GM23338 (cell line): ENCODE results near the gene PLBD1. TPM values are rescaled to one million over a fixed set of nuclear protein-coding genes. Genes with fewer than 3 reads are reported as not detected.

Experiments
- ATAC-seq: fragments of 200-7000 bp; cut with Tn5 transposase; 3 replicates; pipeline ENCODE4 v1.9.1; 2020
- DNase-seq: peaks from one replicate; pipeline ENCODE4 v3.0.0-alpha.2; 2015; ENCODE audit warnings: low spot score
- H2AFZ ChIP-seq: fragments of 200-600 bp; sonication (generic); 2 replicates; pipeline ENCODE4 v1.8.0; 2016; ENCODE audit warnings: antibody characterized with exemption, mild to moderate bottlenecking, moderate library complexity
- H3F3A ChIP-seq: fragments of 200-600 bp; sonication (generic); replicated peaks from 2 replicates; pipeline ENCODE4 v1.8.0; 2017; ENCODE audit warnings: antibody characterized with exemption, mixed run types, low read depth
- H3K27ac ChIP-seq: fragments of 200-600 bp; sonication (generic); 2 replicates; pipeline ENCODE4 v1.6.1; 2016; ENCODE audit warnings: low read depth
- H3K27me3 ChIP-seq: fragments of 200-600 bp; sonication (generic); 2 replicates; pipeline ENCODE4 v1.8.0; 2016; ENCODE audit warnings: mild to moderate bottlenecking, mixed run types, moderate library complexity; ENCODE audit not compliant: insufficient read depth
- H3K36me3 ChIP-seq: fragments of 200-600 bp; sonication (generic); 2 replicates; pipeline ENCODE4 v1.8.0; 2016; ENCODE audit warnings: mild to moderate bottlenecking; ENCODE audit not compliant: insufficient read depth
- H3K4me1 ChIP-seq: fragments of 200-600 bp; sonication (generic); 2 replicates; pipeline ENCODE4 v1.8.0; 2016; ENCODE audit warnings: mild to moderate bottlenecking, moderate library complexity; ENCODE audit not compliant: insufficient read depth
- H3K4me2 ChIP-seq: fragments of 200-600 bp; sonication (generic); 2 replicates; pipeline ENCODE4 v1.7.1; 2017; ENCODE audit warnings: mixed run types
- H3K4me3 ChIP-seq: fragments of 200-600 bp; sonication (generic); 2 replicates; pipeline ENCODE4 v1.6.1; 2016; ENCODE audit warnings: mixed run types
- H3K79me2 ChIP-seq: fragments of 200-600 bp; sonication (generic); replicated peaks from 2 replicates; pipeline ENCODE4 v1.8.0; 2017; ENCODE audit warnings: mild to moderate bottlenecking; ENCODE audit not compliant: insufficient read depth
- H3K9me2 ChIP-seq: fragments of 200-600 bp; sonication (generic); 2 replicates; pipeline ENCODE4 v1.8.0; 2017; ENCODE audit not compliant: insufficient read depth
- H4K20me1 ChIP-seq: fragments of 200-600 bp; sonication (generic); replicated peaks from 2 replicates; pipeline ENCODE4 v1.8.0; 2017; ENCODE audit warnings: mild to moderate bottlenecking; ENCODE audit not compliant: insufficient read depth
- H3K27ac Mint-ChIP-seq: 2 replicates; pipeline ENCODE4 v1.8.0; 2020; ENCODE audit warnings: inconsistent platforms, mild to moderate bottlenecking, moderate library complexity, mixed read lengths
- H3K27me3 Mint-ChIP-seq: 3 replicates; pipeline ENCODE4 v1.8.0; 2022; ENCODE audit warnings: low read depth, mild to moderate bottlenecking, moderate library complexity, mixed read lengths, inconsistent platforms; ENCODE audit not compliant: insufficient read depth, poor library complexity
- H3K36me3 Mint-ChIP-seq: 3 replicates; pipeline ENCODE4 v1.8.0; 2021; ENCODE audit warnings: low read depth, mild to moderate bottlenecking, inconsistent platforms, moderate library complexity, mixed read lengths
- H3K4me1 Mint-ChIP-seq: 3 replicates; pipeline ENCODE4 v1.8.0; 2020; ENCODE audit warnings: mild to moderate bottlenecking, inconsistent platforms, mixed read lengths
- H3K4me3 Mint-ChIP-seq: 3 replicates; pipeline ENCODE4 v1.8.0; 2021; ENCODE audit warnings: moderate library complexity, mild to moderate bottlenecking, inconsistent platforms, mixed read lengths
- H3K9me3 Mint-ChIP-seq: 3 replicates; pipeline ENCODE4 v1.8.0; 2020; ENCODE audit warnings: moderate library complexity, mild to moderate bottlenecking, inconsistent platforms, mixed read lengths
- CREB1 ChIP-seq: fragments of 250-450 bp; sonication (Bioruptor Pico); IDR thresholded peaks from 2 replicates; pipeline ENCODE4 v1.5.0; 2020; ENCODE audit warnings: low read depth, mild to moderate bottlenecking, moderate library complexity
- CTCF ChIP-seq, 2 experiments: fragments of 200-600 bp in 1 of 2; sonication (generic) in 1 of 2; conservative IDR thresholded peaks; 2 replicates each; pipeline versions ENCODE4 v1.5.1 to v1.6.1; 2016 to 2017; ENCODE audit warnings: antibody characterized with exemption in 2 of 2, low read depth in 2 of 2, mild to moderate bottlenecking in 2 of 2, moderate library complexity in 1 of 2
- EZH2 ChIP-seq: fragments of 200-600 bp; sonication (generic); IDR thresholded peaks from one replicate; pipeline ENCODE4 v1.8.0; 2017; ENCODE audit warnings: antibody characterized with exemption, mild to moderate bottlenecking, low read depth; ENCODE audit not compliant: unreplicated experiment
- EZH2phosphoT487 ChIP-seq: fragments of 200-600 bp; sonication (generic); IDR thresholded peaks from one replicate; pipeline ENCODE4 v1.8.1; 2018; ENCODE audit warnings: antibody characterized with exemption; ENCODE audit not compliant: unreplicated experiment
- ZNF462 ChIP-seq: fragments of 250-450 bp; sonication (Bioruptor Pico); IDR thresholded peaks from 2 replicates; pipeline ENCODE4 v1.5.0; 2020; ENCODE audit warnings: mild to moderate bottlenecking, moderate library complexity
- polyA plus RNA-seq: library from polyadenylated mRNA; unstranded; fragments of >200 nt; fragmentation: Nextera tagmentation; extraction: Ambion mirVana; gene quantifications from 2 replicates; pipeline ENCODE4 v1.2.1, GENCODE V29; 2016
- total RNA-seq: library from RNA; depleted of rRNA; stranded (reverse); fragments of >200 nt; shearing (Covaris generic); gene quantifications from 2 replicates; pipeline ENCODE4 v1.2.3, GENCODE V29; 2014

Gene PLBD1
- total and polyA plus RNA-seq, 2 experiments from 2014 or later: 10.2 to 16.3 TPM

- no peaks in the 10 kb centered on the region for H3K36me3 Mint-ChIP-seq
- 0 out of 2 replicates have a peak overlapping the region, but pooled peaks have one; percentile 44 for H3K27ac Mint-ChIP-seq
- DNase-seq (peak; percentile 94), ATAC-seq (peak; percentile 76)
- H3K9me3 Mint-ChIP-seq: no peaks in the 10 kb centered on the region
- H3K4me1 Mint-ChIP-seq: peaks cover 11% of the 10 kb centered on the region
- Histone ChIP-seq H2AFZ (no peak overlapping the region), H3K27ac (no peak overlapping the region), H3K4me3 (no peak overlapping the region), H3K27me3 (no peaks in the 10 kb centered on the region), H3K79me2 (no peaks in the 10 kb centered on the region), H3K4me2 (peak overlapping the region; percentile 47), H3K9me2 (no peaks in the 10 kb centered on the region), H3K4me1 (no peaks in the 10 kb centered on the region), H3F3A (no peaks in the 10 kb centered on the region), H3K36me3 (no peaks in the 10 kb centered on the region), H4K20me1 (no peaks in the 10 kb centered on the region)
- TF ChIP-seq CREB1 (CRISPR knock-in tag): no peak
- peak; percentile 59 for TF ChIP-seq CTCF (conservative IDR thresholded peaks at IDR 0.05; ENCODE audit: low read depth in 2 of 2)
- H3K27me3 Mint-ChIP-seq: no peaks in the 10 kb centered on the region
- H3K4me3 Mint-ChIP-seq: no peak overlapping the region
These were observed 53.4 kb downstream of the PLBD1 start for GRCh38 chr12:14514154-14514842.

GRCh38 chr12:14510574-14510973, 57.1 kb downstream of the PLBD1 start:
- no peaks in the 10 kb centered on the region for H3F3A ChIP-seq
- Mint-ChIP-seq H3K36me3 (no peaks in the 10 kb centered on the region), H3K4me3 (no peak overlapping the region), H3K9me3 (no peaks in the 10 kb centered on the region; the same call in 2 of the 3 replicates), H3K27me3 (no peaks in the 10 kb centered on the region), H3K27ac (0 out of 2 replicates have a peak overlapping the region, but pooled peaks have one; percentile 64), H3K4me1 (peaks cover 11% of the 10 kb centered on the region)
- no peak overlapping the region for H2AFZ ChIP-seq
- H3K36me3 ChIP-seq: no peaks in the 10 kb centered on the region; the same call in 1 of the 2 replicates
- no peaks in the 10 kb centered on the region for H3K79me2 ChIP-seq
- TF ChIP-seq EZH2 (no peak), ZNF462 (CRISPR knock-in tag) (no peak), EZH2phosphoT487 (no peak)
- no peaks in the 10 kb centered on the region for H3K4me1 ChIP-seq
- DNase-seq (peak; percentile 28), ATAC-seq (peak; percentile 19; the same call in 2 of the 3 replicates)
- H3K27ac ChIP-seq: no peak overlapping the region
- H4K20me1 ChIP-seq: no peaks in the 10 kb centered on the region
- no peaks in the 10 kb centered on the region for H3K27me3 ChIP-seq
- H3K9me2 ChIP-seq: no peaks in the 10 kb centered on the region
- no peak overlapping the region for H3K4me2 ChIP-seq
- H3K4me3 ChIP-seq: no peak overlapping the region
